Measurements from ENCODE around the gene NRG4. TPM values are rescaled to one million over a fixed set of nuclear protein-coding genes. Genes with fewer than 3 reads are reported as not detected.
"Not testable (repeated sequence)": the region's sequence is repeated elsewhere in the genome, so short reads cannot be mapped to it uniquely, and the experiment has no call there.

Gene NRG4
- total RNA-seq (2014; rRNA removed), result not detected in 2 replicates
- 0.07 TPM for polyA plus RNA-seq (2012)

- DNase-seq (ENCODE audit: low read depth), result peak; percentile 12
These were observed at the start of gene NRG4 for GRCh38 chr15:76011627-76012551. TSS of gene NRG4 (minus strand) at chr15:76012424. CDS start at chr15:76011230, 1,194 bp downstream.

GRCh38 chr15:76061700-76062099 lies 49.5 kb upstream of the NRG4 start:
- no peak for DNase-seq (ENCODE audit: low read depth)

GRCh38 chr15:76060118-76060989 lies 48.1 kb upstream of the NRG4 start:
- no peak for DNase-seq (ENCODE audit: low read depth)

- DNase-seq (ENCODE audit: low read depth), result no peak
These were observed 47.3 kb upstream of the NRG4 start, which contains the start of gene TMEM266 for GRCh38 chr15:76059320-76060117. TSS of gene TMEM266 (plus strand) at chr15:76059985. CDS start at chr15:76134264, 74,279 bp downstream.

GRCh38 chr15:76058714-76059319 lies 46.6 kb upstream of the NRG4 start:
- no peak for DNase-seq (ENCODE audit: low read depth)

- DNase-seq (ENCODE audit: low read depth), result no peak
These were observed 45.2 kb upstream of the NRG4 start for GRCh38 chr15:76057332-76058000.

- DNase-seq (ENCODE audit: low read depth), result no peak
These were observed 44.7 kb upstream of the NRG4 start for GRCh38 chr15:76056931-76057330.

GRCh38 chr15:76054201-76054600 lies 42.0 kb upstream of the NRG4 start:
- not testable (repeated sequence) for DNase-seq (ENCODE audit: low read depth)

- no peak for DNase-seq (ENCODE audit: low read depth)
These were observed 26.3 kb upstream of the NRG4 start for GRCh38 chr15:76038512-76038911.

- no peak for DNase-seq (ENCODE audit: low read depth)
These were observed 23.4 kb upstream of the NRG4 start for GRCh38 chr15:76035593-76035992.

- DNase-seq (ENCODE audit: low read depth), result no peak
These were observed 21.9 kb upstream of the NRG4 start for GRCh38 chr15:76034111-76034510.

- no peak for DNase-seq (ENCODE audit: low read depth)
These were observed 21.2 kb upstream of the NRG4 start for GRCh38 chr15:76033438-76033837.

GRCh38 chr15:76032046-76032445 lies 19.8 kb upstream of the NRG4 start:
- no peak for DNase-seq (ENCODE audit: low read depth)

GRCh38 chr15:76024021-76024768 lies 12.0 kb upstream of the NRG4 start:
- DNase-seq (ENCODE audit: low read depth), result no peak

GRCh38 chr15:76013470-76013869 lies 1.2 kb upstream of the NRG4 start:
- not testable (repeated sequence) for DNase-seq (ENCODE audit: low read depth)

GRCh38 chr15:76010613-76011012 lies 1.6 kb downstream of the NRG4 start:
- DNase-seq (ENCODE audit: low read depth), result no peak

GRCh38 chr15:76006136-76006778 lies 6.0 kb downstream of the NRG4 start:
- peak; percentile 16 for DNase-seq (ENCODE audit: low read depth)

- no peak for DNase-seq (ENCODE audit: low read depth)
These were observed 8.9 kb downstream of the NRG4 start for GRCh38 chr15:76003364-76003763.

GRCh38 chr15:75995611-75996010 lies 16.6 kb downstream of the NRG4 start:
- DNase-seq (ENCODE audit: low read depth), result no peak

Measured in LHCN-M2 (cell line).